GM13977 (cell line): Measurements from ENCODE around the gene ANKMY2.
"Not testable (repeated sequence)": the region's sequence is repeated elsewhere in the genome, so short reads cannot be mapped to it uniquely, and the experiment has no call there.

ENCODE experiments used
- DNase-seq: peaks from one replicate; pipeline ENCODE4 v3.0.0; 2012; ENCODE audit warnings: low spot score
- CTCF ChIP-seq: IDR thresholded peaks from 2 replicates; pipeline ENCODE4 v1.5.1; 2012; ENCODE audit warnings: mild to moderate bottlenecking, control low read depth; ENCODE audit not compliant: insufficient read depth; ENCODE audit errors: extremely low read depth, missing control alignments
- in situ Hi-C: fragments of 300-500 bp; cut with MboI; formaldehyde crosslinking; loops from one replicate; pipeline ENCODE4 v1.12.0; 2022; ENCODE audit warnings: low sequenced_read_pairs, low pct_unique_long_range_greater_than_20kb, mixed read lengths, inconsistent platforms; ENCODE audit not compliant: unreplicated experiment

The ANKMY2 gene

GRCh38 chr7:16609842-16610450 lies 35.6 kb downstream of the ANKMY2 start:
- no peak for TF ChIP-seq CTCF
- no peak for DNase-seq
- in situ Hi-C loops = no loop called here

GRCh38 chr7:16606704-16607103 lies 38.9 kb downstream of the ANKMY2 start:
- TF ChIP-seq CTCF = no peak
- in situ Hi-C loops = no loop called here
- no peak for DNase-seq

- DNase-seq = no peak
- in situ Hi-C loops = no loop called here
- peak; percentile 2 for TF ChIP-seq CTCF
These were observed 41.5 kb downstream of the ANKMY2 start for GRCh38 chr7:16604054-16604453.

- DNase-seq = no peak
- in situ Hi-C loops = no loop called here
- no peak for TF ChIP-seq CTCF
These were observed 41.9 kb downstream of the ANKMY2 start for GRCh38 chr7:16603633-16604032.

GRCh38 chr7:16599860-16600259 lies 45.7 kb downstream of the ANKMY2 start:
- in situ Hi-C loops = no loop called here

GRCh38 chr7:16598015-16598414 lies 47.5 kb downstream of the ANKMY2 start:
- no peak for DNase-seq
- TF ChIP-seq CTCF = no peak
- in situ Hi-C loops = no loop called here

More at GRCh38 chr7:16599860-16600259, 45.7 kb downstream of the ANKMY2 start:
- TF ChIP-seq CTCF = no peak
- no peak for DNase-seq

- in situ Hi-C loops, DNase-seq: not testable (repeated sequence)
These were observed 50.0 kb downstream of the ANKMY2 start for GRCh38 chr7:16595596-16595995.
